Thymus (tissue), 14 donors: Measurements from ENCODE around the gene TFAP2A. TPM values are rescaled to one million over a fixed set of nuclear protein-coding genes. Genes with fewer than 3 reads are reported as not detected.

Experiments used
- DNase-seq, 9 donors: peaks; one replicate each; pipeline ENCODE4 v3.0.0-alpha.2; 2013; ENCODE audit warnings: low spot score in 9 of 9, low read depth in 6 of 9, missing footprints in 1 of 9
- H3K27ac ChIP-seq, 2 donors: one replicate each; pipeline ENCODE4 v1.5.1; 2013; ENCODE audit warnings: control low read depth in 1 of 2, low read depth in 1 of 2, low read length in 1 of 2, mild to moderate bottlenecking in 1 of 2, moderate library complexity in 1 of 2
- H3K27me3 ChIP-seq, 2 donors: one replicate each; pipeline ENCODE4 v1.5.1; 2013; ENCODE audit warnings: low read length in 1 of 2; ENCODE audit not compliant: control insufficient read depth in 2 of 2, insufficient read depth in 1 of 2
- H3K36me3 ChIP-seq, 2 donors: one replicate each; pipeline ENCODE4 v1.5.1; 2013; ENCODE audit warnings: low read length in 1 of 2, mild to moderate bottlenecking in 1 of 2, moderate library complexity in 1 of 2; ENCODE audit not compliant: control insufficient read depth in 2 of 2, insufficient read depth in 2 of 2
- H3K4me1 ChIP-seq, 2 donors: one replicate each; pipeline ENCODE4 v1.5.1; 2013; ENCODE audit warnings: low read length in 2 of 2; ENCODE audit not compliant: control insufficient read depth in 2 of 2, insufficient read depth in 2 of 2
- H3K4me3 ChIP-seq, 2 donors: one replicate each; pipeline ENCODE4 v1.5.1; 2013; ENCODE audit warnings: low read length in 2 of 2, control low read depth in 1 of 2, mild to moderate bottlenecking in 1 of 2
- H3K9me3 ChIP-seq, 2 donors: one replicate each; pipeline ENCODE4 v1.5.1; 2013; ENCODE audit warnings: low read length in 1 of 2, mild to moderate bottlenecking in 1 of 2; ENCODE audit not compliant: control insufficient read depth in 2 of 2, insufficient read depth in 1 of 2
- WGBS: extraction: QIAGEN DNeasy Blood & Tissue Kit; methylation state at CpG from one replicate; pipeline ENCODE4 v1.1.7; 2013; 5-methylcytosine and 5-hydroxymethylcytosine counted together
- long read RNA-seq, 10 donors: transcript quantifications; one replicate each; lab custom pipeline, GENCODE V29; 2026
- polyA plus RNA-seq: library from polyadenylated mRNA; stranded (reverse); fragments of 200-250 nt; gene quantifications from one replicate; pipeline ENCODE4 v1.2.3, GENCODE V29; 2013
- total RNA-seq: library from RNA; stranded (reverse); fragments of 120-200 nt; gene quantifications from one replicate; pipeline ENCODE4 v1.2.4, GENCODE V29; 2013
- donor health status: healthy.

Gene TFAP2A
- total RNA-seq (0.33 TPM), polyA plus RNA-seq (2.9 TPM)
- long read RNA-seq, donor 1 = 0 reads
- long read RNA-seq, donor 2 = 0 reads
- long read RNA-seq, donor 3 = 0 reads
- long read RNA-seq, donor 4 = 0 reads
- long read RNA-seq, donor 5, partial matches to known transcripts = 0 of 1 reads
- long read RNA-seq, donor 5, other reads (novel, unspliced or antisense) = 0 of 1 reads
- long read RNA-seq, donor 6 = 0 reads
- long read RNA-seq, donor 7, partial matches to known transcripts = 0 of 1 reads
- long read RNA-seq, donor 7, other reads (novel, unspliced or antisense) = 0 of 1 reads
- long read RNA-seq, donor 8 = 0 reads
- long read RNA-seq, donor 9 = 0 reads
- long read RNA-seq, donor 10 = 0 reads

DNA sequence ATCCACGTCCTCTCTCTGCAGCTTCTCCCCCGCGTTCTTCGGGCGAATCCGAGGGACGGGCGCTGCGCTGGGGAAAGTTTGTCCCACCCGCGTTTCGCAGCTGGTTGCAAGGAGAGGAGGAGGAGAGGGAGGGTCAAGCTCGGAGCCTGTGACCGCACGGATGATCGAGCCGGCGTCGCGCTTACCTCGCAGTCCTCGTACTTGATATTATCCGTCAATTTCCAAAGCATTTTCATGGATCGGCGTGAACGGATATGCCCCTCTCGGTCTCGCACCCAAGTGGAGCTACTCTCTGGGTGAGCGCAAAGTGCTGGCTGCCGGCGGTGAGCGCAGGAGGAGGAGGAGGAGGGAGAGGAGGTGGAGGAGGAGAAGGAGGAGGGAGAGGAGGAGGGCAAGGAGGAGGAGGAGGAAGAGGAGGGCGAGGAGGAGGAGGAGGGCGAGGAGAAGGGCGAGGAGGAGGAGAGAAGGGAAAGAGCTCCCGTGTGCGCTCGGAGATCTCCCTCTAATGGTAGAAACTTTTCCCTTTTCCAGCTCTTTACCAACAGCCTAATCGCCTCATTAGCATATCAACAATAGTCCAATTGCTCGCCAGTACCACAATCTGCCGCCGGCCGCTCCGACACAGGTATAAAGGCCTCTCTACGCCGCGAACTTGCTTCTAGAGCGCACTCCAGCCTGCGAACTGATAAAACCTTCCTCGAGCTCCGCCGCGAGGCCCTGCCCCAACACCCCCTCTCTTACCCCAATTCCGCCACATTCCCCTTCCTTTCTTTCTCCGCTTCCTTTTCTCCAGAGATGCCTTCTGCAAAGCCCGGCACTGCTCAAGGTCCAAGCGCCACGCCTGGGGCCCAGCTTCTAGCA is at the start of gene TFAP2A:
TSS of gene TFAP2A (minus strand) at position 319 of the 861 bp plus-strand sequence. CDS start at position 236, 83 bp downstream.
- no peaks in the 10 kb centered on the region for H3K36me3 ChIP-seq
- peaks cover 89 to 100% of the 10 kb centered on the region in 2 donors for H3K27me3 ChIP-seq
- WGBS = 9% methylated on average over 58 of the region's 58 CpGs
- DNase-seq = no peak
- peaks cover 2 to 15% of the 10 kb centered on the region in 2 donors for H3K9me3 ChIP-seq
- no peak within 1 kb of the TSS for H3K4me3 ChIP-seq
- H3K27ac ChIP-seq = no peak within 1 kb of the TSS
- H3K4me1 ChIP-seq = peaks cover 7 to 21% of the 10 kb centered on the region in 2 donors

GRCh38 chr6:10463491-10464481 is 48.9 kb upstream of the TFAP2A start:
- Histone ChIP-seq H3K4me1 (no peaks in the 10 kb centered on the region), H3K9me3 (no peaks in the 10 kb centered on the region), H3K4me3 (no peak overlapping the region), H3K36me3 (no peaks in the 10 kb centered on the region), H3K27me3 (peaks cover 0 to 2% of the 10 kb centered on the region in 2 donors), H3K27ac (no peak overlapping the region)
- no peak for DNase-seq
- 81% methylated on average over 16 of the region's 16 CpGs for WGBS

DNA sequence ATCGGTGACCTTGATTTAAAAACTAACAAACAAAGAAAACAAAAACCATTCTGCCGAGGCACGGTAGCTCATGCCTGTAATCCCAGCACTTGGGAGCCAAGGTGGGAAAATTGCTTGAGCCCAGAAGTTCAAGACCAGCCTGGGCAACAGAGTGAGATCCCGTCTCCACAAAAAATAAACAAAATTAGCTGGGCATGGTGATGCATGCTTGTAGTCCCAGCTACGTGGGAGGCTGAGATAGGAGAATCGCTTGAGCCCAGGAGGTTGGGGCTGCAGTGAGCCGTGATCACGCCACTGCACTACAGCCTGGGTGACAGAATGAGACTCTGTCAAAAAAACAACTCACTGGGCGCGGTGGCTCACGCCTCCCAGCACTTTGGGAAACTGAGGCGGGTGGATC is 48.2 kb upstream of the TFAP2A start:
- Histone ChIP-seq H3K9me3 (no peaks in the 10 kb centered on the region), H3K4me1 (no peaks in the 10 kb centered on the region), H3K27me3 (peaks cover 0 to 2% of the 10 kb centered on the region in 2 donors), H3K36me3 (no peaks in the 10 kb centered on the region), H3K27ac (no peak overlapping the region), H3K4me3 (no peak overlapping the region)
- 95% methylated on average over 12 of the region's 12 CpGs for WGBS
- no peak for DNase-seq

DNA sequence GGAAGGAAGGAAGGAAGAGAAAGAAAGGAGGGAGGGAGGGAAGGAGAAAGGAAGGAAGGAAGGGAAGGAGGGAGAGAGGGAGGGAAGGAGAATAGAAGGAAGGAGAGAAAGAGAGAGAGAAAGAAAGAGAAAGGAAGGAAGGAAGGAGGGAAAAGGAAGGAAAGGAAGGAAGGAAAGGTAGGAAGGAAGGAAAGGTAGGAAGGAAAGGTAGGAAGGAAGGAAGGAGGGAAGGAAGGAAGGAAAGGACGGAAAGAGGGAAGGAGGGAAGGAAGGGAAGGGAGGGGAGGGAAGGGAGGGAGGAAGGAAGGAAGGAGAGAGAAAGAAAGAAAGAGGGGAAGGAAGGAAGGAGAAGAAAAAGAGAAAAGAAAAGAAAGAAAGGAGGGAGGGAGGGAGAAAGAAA is 47.0 kb upstream of the TFAP2A start:
- WGBS = 68% methylated on average over 1 of the region's 1 CpG
- Histone ChIP-seq H3K27ac (no peak overlapping the region), H3K27me3 (peaks cover 0 to 2% of the 10 kb centered on the region in 2 donors), H3K4me3 (no peak overlapping the region), H3K9me3 (no peaks in the 10 kb centered on the region), H3K4me1 (no peaks in the 10 kb centered on the region), H3K36me3 (no peaks in the 10 kb centered on the region)
- DNase-seq = no peak

DNA sequence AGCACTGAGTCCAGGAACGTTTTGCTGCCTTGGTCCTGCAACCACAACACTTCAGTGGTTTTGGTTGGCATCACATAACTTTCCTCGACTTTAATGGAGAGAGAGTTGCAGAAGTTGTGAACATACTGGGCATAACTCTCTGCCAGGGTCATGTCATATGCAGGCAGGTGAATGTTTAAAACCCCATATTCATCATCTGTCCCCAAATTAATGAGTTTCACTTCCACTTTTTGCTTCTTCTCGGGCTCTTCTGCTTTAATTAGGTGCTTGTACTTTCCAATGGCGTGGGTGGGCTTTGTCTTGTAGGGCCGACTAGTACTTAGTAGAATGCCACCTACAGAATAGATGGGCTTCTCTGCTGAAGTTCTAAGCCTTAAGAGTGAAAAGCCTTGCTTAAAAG is 45.2 kb upstream of the TFAP2A start:
- WGBS = 69% methylated on average over 5 of the region's 5 CpGs
- Histone ChIP-seq H3K4me1 (no peaks in the 10 kb centered on the region), H3K27ac (no peak overlapping the region), H3K36me3 (no peaks in the 10 kb centered on the region), H3K9me3 (no peaks in the 10 kb centered on the region), H3K4me3 (no peak overlapping the region), H3K27me3 (no peaks in the 10 kb centered on the region)
- DNase-seq = no peak

DNA sequence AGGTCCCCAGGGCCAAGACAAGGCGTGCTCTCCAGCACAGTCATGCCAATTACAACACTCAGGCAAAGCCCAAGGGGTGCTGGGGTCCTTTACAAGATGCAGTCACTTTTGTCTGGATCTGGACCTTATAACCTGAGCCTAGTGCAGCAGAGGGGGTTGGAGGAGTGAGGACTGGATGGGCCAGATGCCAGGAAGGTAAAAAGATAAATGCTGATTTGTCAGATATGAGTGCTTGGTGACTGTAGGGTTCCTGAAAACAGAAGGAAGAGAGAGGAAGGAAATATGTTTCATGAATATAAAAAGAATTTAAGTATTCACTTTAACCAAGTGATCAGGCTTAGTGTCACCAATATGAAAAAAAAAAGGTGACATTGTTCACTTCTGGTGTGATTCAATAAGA is 43.4 kb upstream of the TFAP2A start:
- no peak for DNase-seq
- H3K4me1 ChIP-seq = no peaks in the 10 kb centered on the region
- H3K4me3 ChIP-seq = no peak overlapping the region
- no peaks in the 10 kb centered on the region for H3K9me3 ChIP-seq
- 83% methylated on average over 1 of the region's 1 CpG for WGBS
- H3K27ac ChIP-seq = no peak overlapping the region
- H3K27me3 ChIP-seq = no peaks in the 10 kb centered on the region
- no peaks in the 10 kb centered on the region for H3K36me3 ChIP-seq

DNA sequence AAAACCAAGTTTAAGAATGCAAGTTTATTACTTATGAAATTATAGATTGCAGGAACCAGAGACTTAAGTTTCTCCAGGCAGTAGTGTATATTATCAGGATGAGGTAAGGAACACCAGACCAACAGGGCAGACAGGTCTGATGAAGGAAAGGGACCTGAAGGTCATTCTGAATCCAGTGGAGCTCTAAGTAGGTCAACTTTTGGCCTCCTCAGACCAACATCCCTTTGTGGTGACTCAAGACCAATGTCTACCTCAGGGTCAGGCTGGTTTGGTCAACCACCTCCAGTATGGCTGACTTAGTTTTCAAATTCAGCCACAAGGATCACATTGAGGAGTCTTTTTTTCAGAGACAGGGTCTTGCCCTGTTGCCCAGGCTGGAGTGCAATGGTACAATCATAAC is 38.7 kb upstream of the TFAP2A start:
- H3K4me1 ChIP-seq = no peaks in the 10 kb centered on the region
- H3K36me3 ChIP-seq = no peaks in the 10 kb centered on the region
- no peak overlapping the region for H3K4me3 ChIP-seq

DNA sequence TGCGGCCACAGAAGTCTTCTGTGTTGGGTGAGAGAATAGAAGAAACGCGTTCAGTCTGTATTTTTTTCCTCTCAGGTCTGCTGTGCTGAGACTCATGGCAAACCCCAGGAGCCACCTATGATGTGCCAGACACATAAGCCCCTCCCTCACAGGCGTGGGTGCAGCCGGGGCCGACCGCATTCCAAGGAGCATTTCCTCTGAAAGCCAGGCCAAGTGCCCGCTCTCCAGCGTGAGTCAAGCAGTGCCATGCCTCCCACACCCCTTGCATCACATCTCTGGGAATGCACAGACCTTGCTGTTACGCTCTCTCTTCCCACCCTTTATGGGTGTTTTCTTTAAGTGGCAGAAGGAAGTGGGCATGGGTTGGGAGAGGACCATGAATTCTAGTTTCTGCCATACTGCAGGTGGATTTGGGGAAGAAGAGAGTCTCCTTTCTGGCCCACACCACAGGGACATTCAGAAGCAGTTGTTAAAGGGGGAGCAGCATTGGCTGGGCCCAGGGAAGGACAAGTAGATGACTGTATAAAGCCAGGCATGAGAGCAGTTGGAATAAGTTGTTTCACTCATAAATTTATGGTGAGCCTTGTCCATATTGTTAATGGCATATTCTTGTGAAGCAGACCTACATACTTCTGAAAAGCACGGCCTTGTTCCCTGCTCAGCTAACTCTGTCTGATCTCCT is 37.1 kb upstream of the TFAP2A start:
- 79% methylated on average over 11 of the region's 11 CpGs for WGBS
- Histone ChIP-seq H3K9me3 (no peaks in the 10 kb centered on the region), H3K27ac (no peak overlapping the region), H3K4me3 (no peak overlapping the region), H3K27me3 (peaks cover 0 to 2% of the 10 kb centered on the region in 2 donors), H3K36me3 (no peaks in the 10 kb centered on the region), H3K4me1 (no peaks in the 10 kb centered on the region)
- no peak for DNase-seq

More for the DNA sequence above, 38.7 kb upstream of the TFAP2A start:
- Histone ChIP-seq H3K27ac (no peak overlapping the region), H3K9me3 (no peaks in the 10 kb centered on the region), H3K27me3 (peaks cover 0 to 2% of the 10 kb centered on the region in 2 donors)
- DNase-seq = no peak
